GM19395 (cell line): ENCODE results near the gene OR52N4.
"Not testable (repeated sequence)": the region's sequence is repeated elsewhere in the genome, so short reads cannot be mapped to it uniquely, and the experiment has no call there.

Experiments
- ATAC-seq: cut with Tn5 transposase; IDR thresholded peaks from one replicate; pipeline ENCODE4 v1.9.1; 2021; ENCODE audit warnings: mild to moderate bottlenecking, moderate library complexity; ENCODE audit not compliant: unreplicated experiment

Gene OR52N4

DNA sequence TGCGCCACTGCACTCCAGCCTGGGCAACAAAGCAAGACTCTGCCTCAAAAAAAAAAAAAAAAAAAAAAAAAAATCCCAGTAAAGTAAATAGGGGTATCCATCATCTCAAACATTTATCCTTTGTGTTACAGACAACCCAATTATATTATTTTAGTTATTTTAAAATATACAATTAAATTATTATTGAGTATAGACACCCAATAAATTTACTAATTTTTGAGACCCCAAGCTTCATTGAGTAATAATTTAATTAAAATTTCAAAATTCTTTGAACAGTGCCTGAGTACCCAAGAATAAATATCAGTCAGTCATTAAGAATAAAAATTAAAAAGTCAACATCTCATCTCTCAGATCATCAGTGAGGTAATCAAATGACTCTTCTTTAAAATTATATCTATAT lies at the start of gene OR52N4:
OR52N4 (plus strand) TSS at position 301 of the 400 bp plus-strand sequence. CDS start 498 bp downstream, outside the sequence.
- no peak for ATAC-seq

DNA sequence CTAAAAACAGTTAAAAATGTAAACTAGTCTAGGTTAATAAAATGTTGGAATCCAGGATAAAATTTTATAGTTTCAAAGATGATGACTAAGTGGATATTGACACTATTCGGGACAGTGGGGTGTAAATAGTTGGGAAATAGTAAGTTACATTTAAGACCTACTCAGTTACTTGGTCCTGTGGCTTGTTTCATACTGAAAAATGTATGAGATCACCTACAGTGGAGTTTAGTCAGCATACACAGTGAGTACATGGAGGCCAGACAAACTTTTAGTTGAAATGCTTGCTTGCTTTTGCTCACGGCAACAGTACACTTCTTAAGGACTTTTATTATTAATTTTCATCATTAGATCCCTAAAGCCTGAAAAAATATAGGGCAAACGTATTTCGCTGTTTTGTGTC lies 48.4 kb upstream of the OR52N4 start:
- ATAC-seq = no peak

DNA sequence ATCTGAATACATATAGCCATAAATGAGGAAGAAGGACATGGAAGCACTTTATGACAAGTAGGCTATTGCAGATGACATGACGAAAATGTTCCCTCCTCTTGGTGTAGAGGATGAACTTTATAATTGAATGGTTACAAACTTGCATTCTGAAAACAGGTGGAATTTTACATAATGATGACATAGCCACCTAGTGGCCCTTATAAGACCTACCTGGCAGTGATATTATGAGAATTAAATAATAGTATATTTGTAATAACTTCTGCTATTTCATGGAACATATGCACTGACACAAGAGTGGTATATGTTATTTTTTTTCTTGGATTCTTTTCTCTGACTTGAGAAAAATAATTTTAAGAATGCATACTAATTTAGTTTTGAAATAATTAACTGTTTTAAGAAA lies 41.5 kb upstream of the OR52N4 start:
- no peak for ATAC-seq

DNA sequence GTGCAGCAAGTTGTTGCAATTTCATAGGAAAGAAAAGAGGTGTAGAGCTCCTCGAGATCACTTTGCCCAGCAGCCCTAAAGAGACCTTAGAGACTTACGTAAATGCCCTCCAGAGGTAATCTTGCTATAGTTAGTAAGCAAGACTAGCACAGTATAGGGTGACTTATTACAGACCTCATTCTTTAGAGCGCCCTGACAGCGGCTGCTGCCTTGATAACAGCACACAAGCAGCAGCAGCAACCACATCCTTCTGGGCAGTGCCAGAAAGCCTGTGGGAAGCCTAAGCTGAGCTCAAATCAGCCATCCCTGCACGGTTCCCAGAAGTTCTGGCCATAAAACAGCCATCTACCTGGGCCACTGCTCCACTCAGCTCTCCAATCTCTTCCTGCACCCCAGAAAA lies 40.3 kb upstream of the OR52N4 start:
- ATAC-seq = no peak

DNA sequence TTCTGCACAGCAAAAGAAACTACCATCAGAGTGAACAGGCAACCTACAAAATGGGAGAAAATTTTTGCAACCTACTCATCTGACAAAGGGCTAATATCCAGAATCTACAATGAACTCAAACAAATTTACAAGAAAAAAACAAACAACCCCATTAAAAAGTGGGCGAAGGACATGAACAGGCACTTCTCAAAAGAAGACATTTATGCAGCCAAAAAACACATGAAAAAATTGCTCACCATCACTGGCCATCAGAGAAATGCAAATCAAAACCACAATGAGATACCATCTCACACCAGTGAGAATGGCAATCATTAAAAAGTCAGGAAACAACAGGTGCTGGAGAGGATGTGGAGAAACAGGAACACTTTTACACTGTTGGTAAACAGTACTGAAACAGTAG lies 37.5 kb upstream of the OR52N4 start:
- not testable (repeated sequence) for ATAC-seq

DNA sequence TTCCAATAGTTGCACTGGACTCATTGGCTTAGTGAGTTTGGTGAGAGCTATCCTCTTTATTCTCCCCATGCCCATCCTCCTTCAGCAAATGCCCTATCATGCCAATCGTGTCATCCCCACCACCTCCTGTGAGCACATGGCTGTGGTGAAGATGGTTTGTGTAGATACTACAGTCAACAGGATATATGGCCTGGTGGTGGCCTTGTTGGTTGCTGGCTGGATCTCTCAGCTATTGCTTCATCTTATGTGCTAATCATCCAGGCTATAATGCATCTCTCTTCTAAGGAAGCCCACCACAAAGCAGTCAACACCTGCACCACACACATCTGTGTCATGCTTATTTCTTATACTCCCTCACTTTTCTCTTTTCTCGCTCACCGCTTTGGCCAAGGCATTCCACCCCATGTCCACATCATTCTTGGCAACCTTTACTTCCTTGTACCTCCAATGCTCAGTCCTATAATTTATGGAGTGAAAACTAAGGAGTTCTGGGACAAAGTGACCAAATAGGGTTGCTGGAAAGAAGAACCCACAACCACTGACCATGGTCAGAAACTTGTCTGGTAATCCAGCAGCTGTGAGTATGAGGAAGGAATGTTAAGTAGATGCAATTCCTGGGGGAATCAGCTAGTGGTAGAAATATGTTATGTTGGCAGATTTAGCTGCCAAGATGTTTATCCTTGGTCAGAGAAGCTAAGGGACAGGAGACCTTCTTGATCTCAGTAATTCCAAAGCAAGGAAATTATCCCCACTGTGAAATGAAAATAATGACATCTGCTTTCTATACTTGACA lies 34.1 kb upstream of the OR52N4 start:
- no peak for ATAC-seq

DNA sequence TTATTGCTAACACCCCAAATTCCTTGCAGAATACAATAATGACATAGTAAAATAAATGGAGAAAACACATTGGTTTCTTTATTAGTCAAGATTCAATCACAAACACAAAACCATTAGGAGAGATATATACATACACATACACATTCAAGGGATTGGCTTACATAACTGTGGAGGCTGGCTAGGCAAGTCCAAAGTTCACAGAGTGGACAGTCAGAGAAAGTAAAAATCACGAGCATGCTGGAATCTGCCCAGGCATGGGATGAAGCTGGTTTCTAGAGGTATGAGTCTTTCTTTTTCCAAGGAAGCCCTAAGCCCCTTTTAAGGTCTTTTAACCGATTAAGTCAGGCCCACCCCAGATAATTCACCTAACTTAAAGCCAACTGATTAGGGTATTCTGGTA lies 31.4 kb upstream of the OR52N4 start:
- ATAC-seq = no peak

GRCh38 chr11:5726351-5726750 lies 27.7 kb upstream of the OR52N4 start:
- ATAC-seq = no peak

DNA sequence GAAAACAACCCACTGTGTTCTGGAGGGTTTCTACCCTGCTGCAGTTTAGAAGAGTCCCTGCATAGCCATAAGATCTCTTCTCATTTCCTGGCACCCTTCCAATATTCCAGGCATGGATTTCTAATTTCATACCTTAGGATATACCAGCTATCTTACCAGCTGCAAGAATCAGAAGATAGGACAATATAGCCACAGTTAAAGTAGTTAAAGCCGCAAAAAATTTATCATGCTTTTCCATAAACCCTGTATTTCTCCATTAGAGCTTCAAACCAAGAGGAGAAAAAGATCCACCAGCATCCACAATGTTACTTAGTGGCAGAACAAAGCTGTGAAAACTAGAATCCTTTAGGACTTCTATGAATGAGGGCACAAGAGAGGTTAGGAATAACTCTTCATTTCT lies 26.4 kb upstream of the OR52N4 start:
- no peak for ATAC-seq

GRCh38 chr11:5736396-5736795 lies 17.6 kb upstream of the OR52N4 start, which contains the start of gene OR56B1:
TSS of gene OR56B1 (plus strand) at chr11:5736448. CDS start at chr11:5736517, 69 bp downstream.
- ATAC-seq = no peak

GRCh38 chr11:5737091-5737490 lies 17.0 kb upstream of the OR52N4 start:
- ATAC-seq = no peak

- no peak for ATAC-seq
Observed at GRCh38 chr11:5737670-5738392, 16.2 kb upstream of the OR52N4 start.

- no peak for ATAC-seq
Observed at GRCh38 chr11:5738431-5738830, 15.6 kb upstream of the OR52N4 start.

- no peak for ATAC-seq
Observed at GRCh38 chr11:5746614-5747013, 7.4 kb upstream of the OR52N4 start.

DNA sequence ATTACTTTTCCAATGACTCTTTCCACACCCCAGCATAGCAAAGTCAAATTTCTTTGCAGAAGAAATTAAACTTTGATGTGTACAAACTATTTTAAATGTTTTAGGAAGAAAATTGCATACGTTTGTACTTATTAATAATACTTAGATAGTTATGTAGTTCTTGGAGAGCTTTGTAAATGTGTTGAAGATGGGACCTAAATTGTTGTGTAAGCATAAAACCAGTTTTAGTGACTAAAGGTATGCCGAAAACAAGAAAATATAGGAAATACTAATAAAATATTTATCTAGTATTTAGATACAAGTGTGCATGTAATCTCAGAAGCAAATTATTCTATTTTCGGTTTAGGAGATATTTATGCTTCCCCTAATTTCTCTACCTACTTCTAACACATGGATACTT lies 4.2 kb upstream of the OR52N4 start:
- ATAC-seq = no peak

GRCh38 chr11:5767056-5767455 lies 13.0 kb downstream of the OR52N4 start:
- no peak for ATAC-seq

DNA sequence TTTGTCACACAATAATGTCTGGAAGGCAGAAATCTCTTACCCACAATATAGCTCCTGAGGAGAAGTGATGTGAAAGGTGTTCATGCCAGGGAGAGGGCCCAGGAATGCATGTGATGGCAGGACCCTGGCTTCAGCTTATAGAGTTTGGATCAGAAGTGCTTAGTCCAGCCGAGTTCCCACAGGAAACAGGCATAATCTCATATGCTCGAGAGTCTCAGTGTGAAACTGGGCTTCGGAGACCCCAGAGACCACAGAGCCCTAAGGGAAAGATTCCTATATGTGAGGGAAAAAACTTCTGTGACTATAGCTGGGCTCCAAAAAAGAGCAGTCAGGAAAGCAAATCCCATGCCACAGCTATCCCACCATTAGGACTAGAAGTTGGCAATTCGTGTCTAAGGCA lies 29.2 kb downstream of the OR52N4 start, which contains the start of gene OR52N5:
OR52N5 (minus strand) TSS at position 101 of the 400 bp plus-strand sequence. CDS start 4,721 bp downstream, outside the sequence.
- ATAC-seq = no peak

DNA sequence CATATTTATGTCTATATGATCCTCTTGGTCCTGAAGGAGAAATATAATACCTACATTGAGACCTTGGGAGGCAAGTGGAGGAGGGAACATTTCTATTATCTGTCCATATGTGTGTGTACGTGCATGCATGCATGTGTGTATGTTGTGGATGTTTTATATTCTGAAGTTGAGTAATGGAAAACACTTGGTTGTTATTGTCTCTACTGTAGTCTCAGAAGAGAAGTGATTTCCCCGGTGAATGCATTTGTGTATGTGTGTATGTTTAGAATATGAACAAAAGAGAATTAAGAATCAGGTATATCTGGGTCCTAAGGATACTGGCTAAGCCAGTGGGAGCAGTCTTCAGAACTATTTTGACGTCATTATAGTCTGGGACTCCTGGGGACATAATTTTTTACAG lies 37.1 kb downstream of the OR52N4 start, which contains the start of gene OR52N1:
OR52N1 (minus strand) TSS at position 101 of the 400 bp plus-strand sequence. CDS start 2,449 bp downstream, outside the sequence.
- no peak for ATAC-seq

- no peak for ATAC-seq
Observed at GRCh38 chr11:5796541-5796940, 42.5 kb downstream of the OR52N4 start.

GRCh38 chr11:5803982-5804381 lies 49.9 kb downstream of the OR52N4 start:
- no peak for ATAC-seq
